ENCODE results near the gene CHAC1.

DNA sequence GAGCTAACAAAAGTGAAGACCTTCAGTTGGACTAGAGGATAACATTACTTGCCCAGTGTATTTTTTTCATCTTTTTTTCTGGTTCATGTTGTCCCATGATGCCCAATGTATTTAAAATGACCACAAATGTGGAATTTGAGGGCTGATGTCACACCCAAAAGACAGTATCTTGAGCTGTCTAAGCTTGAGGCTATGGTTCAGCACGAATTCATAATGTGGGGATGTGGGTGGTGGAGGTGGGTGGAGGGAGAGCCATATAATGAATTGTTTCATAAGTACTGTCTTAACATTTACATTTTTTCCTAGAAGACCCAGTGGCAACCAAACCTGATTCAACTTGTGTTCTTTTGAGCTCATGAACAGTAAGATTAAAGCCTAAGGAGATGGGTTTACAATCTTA is 37.5 kb downstream of the CHAC1 start:
- TF ChIP-seq, protein P1, sequence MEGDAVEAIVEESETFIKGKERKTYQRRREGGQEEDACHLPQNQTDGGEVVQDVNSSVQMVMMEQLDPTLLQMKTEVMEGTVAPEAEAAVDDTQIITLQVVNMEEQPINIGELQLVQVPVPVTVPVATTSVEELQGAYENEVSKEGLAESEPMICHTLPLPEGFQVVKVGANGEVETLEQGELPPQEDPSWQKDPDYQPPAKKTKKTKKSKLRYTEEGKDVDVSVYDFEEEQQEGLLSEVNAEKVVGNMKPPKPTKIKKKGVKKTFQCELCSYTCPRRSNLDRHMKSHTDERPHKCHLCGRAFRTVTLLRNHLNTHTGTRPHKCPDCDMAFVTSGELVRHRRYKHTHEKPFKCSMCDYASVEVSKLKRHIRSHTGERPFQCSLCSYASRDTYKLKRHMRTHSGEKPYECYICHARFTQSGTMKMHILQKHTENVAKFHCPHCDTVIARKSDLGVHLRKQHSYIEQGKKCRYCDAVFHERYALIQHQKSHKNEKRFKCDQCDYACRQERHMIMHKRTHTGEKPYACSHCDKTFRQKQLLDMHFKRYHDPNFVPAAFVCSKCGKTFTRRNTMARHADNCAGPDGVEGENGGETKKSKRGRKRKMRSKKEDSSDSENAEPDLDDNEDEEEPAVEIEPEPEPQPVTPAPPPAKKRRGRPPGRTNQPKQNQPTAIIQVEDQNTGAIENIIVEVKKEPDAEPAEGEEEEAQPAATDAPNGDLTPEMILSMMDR (conservative IDR thresholded peaks at IDR 0.05) = no peak
- no peak for TF ChIP-seq EZH2 (IDR thresholded peaks at IDR 0.05; ENCODE audit: low read depth)

Data from PC-9 (cell line).